Kidney epithelial cell (primary cell): ENCODE results near the gene SIM1. TPM values are rescaled to one million over a fixed set of nuclear protein-coding genes. Genes with fewer than 3 reads are reported as not detected.

Experiments used
- DNase-seq: peaks from one replicate; pipeline ENCODE4 v3.0.0-alpha.2; 2010; ENCODE audit warnings: low read depth
- H3K27me3 ChIP-seq: 2 replicates; pipeline ENCODE4 v1.6.0; 2011; ENCODE audit warnings: low read length; ENCODE audit not compliant: control insufficient read depth, insufficient read depth
- H3K36me3 ChIP-seq: 2 replicates; pipeline ENCODE4 v1.5.1; 2011; ENCODE audit warnings: low read length; ENCODE audit not compliant: control insufficient read depth, insufficient read depth
- H3K4me3 ChIP-seq: 2 replicates; pipeline ENCODE4 v1.5.1; 2011; ENCODE audit warnings: low read depth, mild to moderate bottlenecking, control low read depth, low read length
- total RNA-seq: library from RNA; depleted of rRNA; stranded (reverse); fragments of >200 nt; gene quantifications from 2 replicates; pipeline ENCODE4 v1.2.3, GENCODE V29; 2015
- TF ChIP-seq, protein P1 (sequence below): IDR thresholded peaks from 2 replicates; pipeline ENCODE4 v1.5.1; 2011; ENCODE audit warnings: mild to moderate bottlenecking, moderate library complexity, low read length, control low read depth, inconsistent platforms; ENCODE audit not compliant: insufficient read depth, poor library complexity, severe bottlenecking

Gene SIM1
- total RNA-seq, 1 donor from 2014 or later, result 2.0 TPM

DNA sequence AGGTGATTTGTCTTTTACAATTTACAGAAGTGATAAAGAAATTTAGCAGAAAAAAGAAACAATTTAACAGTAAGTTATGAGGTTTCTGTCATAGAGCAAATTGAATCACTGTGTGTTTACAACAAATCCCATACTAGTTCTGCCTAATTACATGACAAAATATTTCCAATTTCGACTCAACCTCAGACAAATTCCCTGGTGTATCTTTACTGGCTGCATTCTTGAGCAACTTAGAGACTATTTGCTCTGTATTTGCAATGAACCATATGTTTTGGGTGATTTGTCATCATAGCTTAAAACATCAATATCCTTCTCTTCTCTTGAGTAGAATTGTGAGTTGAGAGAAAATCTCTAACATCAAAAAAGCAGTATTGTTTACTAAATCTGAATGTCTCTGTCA lies 128.7 kb downstream of the SIM1 start:
- no peak for DNase-seq
- H3K27me3 ChIP-seq, result no peaks in the 10 kb centered on the region
- no peak overlapping the region for H3K4me3 ChIP-seq
- no peaks in the 10 kb centered on the region for H3K36me3 ChIP-seq
- TF ChIP-seq, protein P1, sequence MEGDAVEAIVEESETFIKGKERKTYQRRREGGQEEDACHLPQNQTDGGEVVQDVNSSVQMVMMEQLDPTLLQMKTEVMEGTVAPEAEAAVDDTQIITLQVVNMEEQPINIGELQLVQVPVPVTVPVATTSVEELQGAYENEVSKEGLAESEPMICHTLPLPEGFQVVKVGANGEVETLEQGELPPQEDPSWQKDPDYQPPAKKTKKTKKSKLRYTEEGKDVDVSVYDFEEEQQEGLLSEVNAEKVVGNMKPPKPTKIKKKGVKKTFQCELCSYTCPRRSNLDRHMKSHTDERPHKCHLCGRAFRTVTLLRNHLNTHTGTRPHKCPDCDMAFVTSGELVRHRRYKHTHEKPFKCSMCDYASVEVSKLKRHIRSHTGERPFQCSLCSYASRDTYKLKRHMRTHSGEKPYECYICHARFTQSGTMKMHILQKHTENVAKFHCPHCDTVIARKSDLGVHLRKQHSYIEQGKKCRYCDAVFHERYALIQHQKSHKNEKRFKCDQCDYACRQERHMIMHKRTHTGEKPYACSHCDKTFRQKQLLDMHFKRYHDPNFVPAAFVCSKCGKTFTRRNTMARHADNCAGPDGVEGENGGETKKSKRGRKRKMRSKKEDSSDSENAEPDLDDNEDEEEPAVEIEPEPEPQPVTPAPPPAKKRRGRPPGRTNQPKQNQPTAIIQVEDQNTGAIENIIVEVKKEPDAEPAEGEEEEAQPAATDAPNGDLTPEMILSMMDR, result no peak
